Keratinocyte (primary cell): ENCODE measurements around the gene GALNT7. TPM values are rescaled to one million over a fixed set of nuclear protein-coding genes. Genes with fewer than 3 reads are reported as not detected.

ENCODE experiments used
- DNase-seq: peaks from one replicate; pipeline ENCODE4 v3.0.0-alpha.2; 2011; ENCODE audit warnings: low read depth, missing footprints, low spot score
- FAIRE-seq: peaks from 2 replicates; lab custom pipeline; 2011; peaks lifted over from hg19 to GRCh38; lab: Jason Lieb, UNC
- H2AFZ ChIP-seq: 2 replicates; pipeline ENCODE4 v1.6.0; 2012; ENCODE audit warnings: low read length, control low read depth, inconsistent platforms; ENCODE audit not compliant: control insufficient read depth
- H3K27ac ChIP-seq: 2 replicates; pipeline ENCODE4 v1.5.1; 2011; ENCODE audit warnings: low read length; ENCODE audit not compliant: control insufficient read depth, insufficient read depth
- H3K27me3 ChIP-seq: 3 replicates; pipeline ENCODE4 v1.6.0; 2011; ENCODE audit warnings: low read length; ENCODE audit not compliant: control insufficient read depth, insufficient read depth; ENCODE audit errors: extremely low read depth
- H3K36me3 ChIP-seq, 2 experiments: 2 replicates in 1 of 2; 3 replicates in 1 of 2; pipeline ENCODE4 v1.5.1; 2011; ENCODE audit warnings: low read length in 2 of 2, mild to moderate bottlenecking in 1 of 2; ENCODE audit not compliant: control insufficient read depth in 2 of 2, insufficient read depth in 2 of 2; ENCODE audit errors: extremely low read depth in 1 of 2
- H3K4me1 ChIP-seq: 3 replicates; pipeline ENCODE4 v1.5.1; 2011; ENCODE audit warnings: low read length; ENCODE audit not compliant: control insufficient read depth, insufficient read depth; ENCODE audit errors: extremely low read depth
- H3K4me2 ChIP-seq: 3 replicates; pipeline ENCODE4 v1.6.0; 2011; ENCODE audit warnings: low read depth, low read length; ENCODE audit not compliant: control insufficient read depth, insufficient read depth; ENCODE audit errors: extremely low read depth
- H3K4me3 ChIP-seq, 3 experiments: fragments of 200-600 bp in 1 of 3; sonication (generic) in 1 of 3; 2 replicates in 2 of 3; 3 replicates in 1 of 3; pipeline ENCODE4 v1.5.1; 2011 to 2016; ENCODE audit warnings: low read length in 3 of 3, mild to moderate bottlenecking in 3 of 3, control low read depth in 2 of 3, inconsistent platforms in 1 of 3, low read depth in 1 of 3, mixed read lengths in 1 of 3, mixed run types in 1 of 3, moderate library complexity in 1 of 3; ENCODE audit not compliant: control insufficient read depth in 2 of 3, insufficient read depth in 2 of 3; ENCODE audit errors: extremely low read depth in 1 of 3
- H3K79me2 ChIP-seq: 2 replicates; pipeline ENCODE4 v1.6.0; 2012; ENCODE audit warnings: low read length; ENCODE audit not compliant: control insufficient read depth, insufficient read depth
- H3K9ac ChIP-seq: 3 replicates; pipeline ENCODE4 v1.6.0; 2011; ENCODE audit warnings: low read length; ENCODE audit not compliant: control insufficient read depth, insufficient read depth; ENCODE audit errors: extremely low read depth
- H3K9me1 ChIP-seq: 3 replicates; pipeline ENCODE4 v1.6.0; 2011; ENCODE audit warnings: low read length; ENCODE audit not compliant: control insufficient read depth, insufficient read depth; ENCODE audit errors: extremely low read depth
- H3K9me3 ChIP-seq: 2 replicates; pipeline ENCODE4 v1.5.1; 2012; ENCODE audit warnings: low read depth, low read length; ENCODE audit not compliant: control insufficient read depth
- H4K20me1 ChIP-seq: 3 replicates; pipeline ENCODE4 v1.6.0; 2011; ENCODE audit warnings: low read length; ENCODE audit not compliant: control insufficient read depth, insufficient read depth; ENCODE audit errors: extremely low read depth
- EZH2 ChIP-seq: IDR thresholded peaks from one replicate; pipeline ENCODE4 v1.6.1; 2012; ENCODE audit warnings: inconsistent platforms, mild to moderate bottlenecking, low read length, moderate library complexity
- dilution Hi-C: fragments of 300-500 bp; cut with MboI; formaldehyde crosslinking; loops from one replicate; pipeline ENCODE4 v1.7.0; 2020; ENCODE audit warnings: low sequenced_read_pairs; ENCODE audit not compliant: extremely low pct_ligation_motif_present
- polyA plus RNA-seq, 5 experiments: library from polyadenylated mRNA; depleted of rRNA in 3 of 5; stranded (reverse) in 3 of 5; stranded (forward) in 1 of 5; unstranded in 1 of 5; fragments of >200 nt; gene quantifications; 1 replicate in 1 of 5; 2 replicates in 3 of 5; 3 replicates in 1 of 5; pipeline versions ENCODE4 v1.2.1 to v1.2.3, GENCODE V29; 2011 to 2012; ENCODE audit warnings: missing spikeins in 2 of 5, low read depth in 1 of 5, low replicate concordance in 1 of 5
- TF ChIP-seq, protein P1 (sequence below), 3 experiments: IDR thresholded peaks in 1 of 3; conservative IDR thresholded peaks in 1 of 3; optimal IDR thresholded peaks in 1 of 3; 2 replicates in 2 of 3; 3 replicates in 1 of 3; pipeline versions ENCODE3 to v1.5.1; 2011; ENCODE audit warnings: low read length in 3 of 3, mild to moderate bottlenecking in 3 of 3, moderate library complexity in 2 of 3, control low read depth in 1 of 3, inconsistent platforms in 1 of 3; ENCODE audit not compliant: insufficient read depth in 2 of 3; ENCODE audit errors: extremely low read depth in 1 of 3

GALNT7 gene
- polyA plus RNA-seq, 1 donor (not counting 4 experiments of a cell fraction or from before 2014, with no cell fraction given), result 28.8 TPM

- dilution Hi-C loops, result no loop called here
- Histone ChIP-seq H3K4me2 (peak overlapping the region; percentile 66), H3K4me1 (peaks cover 15% of the 10 kb centered on the region), H4K20me1 (peaks cover 3% of the 10 kb centered on the region), H3K27me3 (no peaks in the 10 kb centered on the region), H3K36me3 (no peaks in the 10 kb centered on the region), H3K4me3 (no peak overlapping the region), H3K9ac (no peak overlapping the region), H2AFZ (no peak overlapping the region), H3K79me2 (no peaks in the 10 kb centered on the region), H3K9me1 (no peaks in the 10 kb centered on the region), H3K27ac (peak overlapping the region; percentile 39), H3K9me3 (no peaks in the 10 kb centered on the region)
- no peak for TF ChIP-seq EZH2
- TF ChIP-seq, protein P1, sequence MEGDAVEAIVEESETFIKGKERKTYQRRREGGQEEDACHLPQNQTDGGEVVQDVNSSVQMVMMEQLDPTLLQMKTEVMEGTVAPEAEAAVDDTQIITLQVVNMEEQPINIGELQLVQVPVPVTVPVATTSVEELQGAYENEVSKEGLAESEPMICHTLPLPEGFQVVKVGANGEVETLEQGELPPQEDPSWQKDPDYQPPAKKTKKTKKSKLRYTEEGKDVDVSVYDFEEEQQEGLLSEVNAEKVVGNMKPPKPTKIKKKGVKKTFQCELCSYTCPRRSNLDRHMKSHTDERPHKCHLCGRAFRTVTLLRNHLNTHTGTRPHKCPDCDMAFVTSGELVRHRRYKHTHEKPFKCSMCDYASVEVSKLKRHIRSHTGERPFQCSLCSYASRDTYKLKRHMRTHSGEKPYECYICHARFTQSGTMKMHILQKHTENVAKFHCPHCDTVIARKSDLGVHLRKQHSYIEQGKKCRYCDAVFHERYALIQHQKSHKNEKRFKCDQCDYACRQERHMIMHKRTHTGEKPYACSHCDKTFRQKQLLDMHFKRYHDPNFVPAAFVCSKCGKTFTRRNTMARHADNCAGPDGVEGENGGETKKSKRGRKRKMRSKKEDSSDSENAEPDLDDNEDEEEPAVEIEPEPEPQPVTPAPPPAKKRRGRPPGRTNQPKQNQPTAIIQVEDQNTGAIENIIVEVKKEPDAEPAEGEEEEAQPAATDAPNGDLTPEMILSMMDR (optimal IDR thresholded peaks at IDR 0.05 in 1 of 3, IDR thresholded peaks at IDR 0.05 in 1 of 3, conservative IDR thresholded peaks at IDR 0.05 in 1 of 3; ENCODE audit: extremely low read depth in 1 of 3, insufficient read depth in 2 of 3, low read length in 3 of 3), result no peak
- peak; percentile 95 for FAIRE-seq
- peak; percentile 90 for DNase-seq
Observed at GRCh38 chr4:173252024-173252935, 83.7 kb downstream of the GALNT7 start.

DNA sequence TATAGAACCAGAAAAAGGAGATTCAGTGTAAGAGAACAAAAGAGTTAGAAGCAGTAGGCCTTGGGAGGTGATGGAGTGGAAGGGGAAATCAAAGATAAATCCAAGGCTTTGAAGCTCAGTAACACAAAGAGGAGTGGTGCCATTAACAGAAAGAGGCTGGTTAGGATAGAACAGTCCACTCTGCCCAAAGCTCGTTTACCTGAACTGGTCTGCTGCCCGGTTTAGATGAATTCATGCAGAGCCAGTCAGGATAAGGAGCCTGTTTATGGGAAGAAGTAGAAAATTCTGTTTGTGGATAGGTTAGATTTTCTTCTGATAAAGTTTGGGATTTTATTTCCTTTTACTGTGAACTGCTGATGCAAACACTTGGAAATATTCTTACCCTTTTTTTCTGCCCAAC lies 85.0 kb downstream of the GALNT7 start:
- Histone ChIP-seq H3K4me2 (no peak overlapping the region), H3K36me3 (no peaks in the 10 kb centered on the region), H3K27ac (no peak overlapping the region), H4K20me1 (peaks cover 3% of the 10 kb centered on the region), H3K9ac (no peak overlapping the region), H3K27me3 (no peaks in the 10 kb centered on the region), H3K4me1 (peaks cover 15% of the 10 kb centered on the region), H3K4me3 (no peak overlapping the region), H3K9me3 (no peaks in the 10 kb centered on the region), H2AFZ (no peak overlapping the region), H3K79me2 (no peaks in the 10 kb centered on the region), H3K9me1 (no peaks in the 10 kb centered on the region)
- dilution Hi-C loops, result no loop called here
- DNase-seq, result no peak
- TF ChIP-seq, protein P1 (optimal IDR thresholded peaks at IDR 0.05 in 1 of 3, IDR thresholded peaks at IDR 0.05 in 1 of 3, conservative IDR thresholded peaks at IDR 0.05 in 1 of 3; ENCODE audit: extremely low read depth in 1 of 3, insufficient read depth in 2 of 3, low read length in 3 of 3), result no peak
- TF ChIP-seq EZH2, result no peak
- FAIRE-seq, result no peak
